ENCODE measurements around the gene PIP5K1C.

PIP5K1C gene

DNA sequence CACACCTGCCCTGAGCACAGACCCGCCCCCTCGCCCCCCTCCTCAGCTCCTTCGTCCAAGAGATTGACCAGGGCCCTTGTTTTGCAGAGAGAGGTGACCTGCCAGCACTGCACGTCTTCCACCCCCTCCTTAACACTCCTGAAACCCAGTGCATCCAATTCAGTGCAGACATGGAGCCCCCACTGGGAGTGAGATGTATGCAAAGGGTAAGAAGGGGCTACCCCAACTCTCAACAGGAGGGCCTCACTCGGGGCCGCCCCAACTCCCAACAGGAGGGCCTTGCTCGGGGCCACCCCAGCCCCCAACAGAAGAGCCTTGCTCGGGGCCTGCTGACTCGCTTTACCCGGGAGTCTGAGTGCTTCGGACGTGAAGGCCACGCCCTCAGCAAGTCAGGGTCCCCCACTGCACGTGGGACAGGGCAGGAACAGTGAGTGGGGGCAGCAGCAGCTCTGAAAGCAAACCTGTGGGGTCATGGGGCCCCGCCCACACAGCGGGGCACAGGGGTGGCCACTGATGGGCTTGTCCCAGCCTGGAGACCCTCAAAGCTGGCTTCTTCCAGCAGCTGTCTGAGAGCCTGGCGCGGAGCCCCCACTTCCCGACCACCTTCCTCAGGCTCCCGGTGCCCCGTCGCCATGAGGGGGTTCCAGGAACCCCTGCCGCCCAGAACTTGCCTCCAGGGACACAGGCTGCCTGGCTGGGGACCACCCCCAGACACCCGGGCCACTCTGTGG is 79.3 kb downstream of the PIP5K1C start:
- no peak for DNase-seq

DNA sequence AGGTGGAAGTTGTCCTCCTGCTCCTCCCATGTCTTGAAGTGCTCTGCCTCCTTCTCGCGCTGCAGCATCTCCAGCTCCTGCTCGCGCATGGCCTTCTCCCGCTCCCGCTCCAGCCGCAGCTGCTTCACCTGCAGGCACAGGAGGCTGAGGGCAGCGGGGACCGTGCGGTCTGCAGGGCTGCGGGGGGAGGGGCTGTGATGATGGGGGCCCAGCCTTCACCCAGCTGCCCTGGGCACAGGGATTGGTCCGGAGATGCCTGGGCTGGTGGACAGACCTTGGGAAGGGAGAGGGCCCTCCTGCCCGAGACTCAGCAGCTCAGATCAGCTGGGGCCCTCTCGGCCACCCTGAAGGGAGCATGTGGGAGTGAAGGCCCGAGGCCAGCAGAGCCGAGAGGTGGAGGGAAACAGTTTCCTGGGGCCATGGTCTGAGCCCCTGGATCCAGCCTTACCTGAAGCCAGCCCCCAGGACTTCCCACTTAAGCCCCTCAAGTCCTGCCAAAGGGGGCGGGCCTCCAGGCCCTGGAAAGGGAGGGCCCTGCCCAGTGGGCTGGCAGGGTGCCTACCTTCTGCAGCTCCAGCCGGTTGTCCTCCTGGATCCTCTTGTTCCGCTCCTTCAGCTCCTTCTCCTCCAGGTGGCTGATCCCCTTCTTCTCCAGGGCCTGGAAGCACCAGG is 80.0 kb downstream of the PIP5K1C start:
- DNase-seq = no peak

DNA sequence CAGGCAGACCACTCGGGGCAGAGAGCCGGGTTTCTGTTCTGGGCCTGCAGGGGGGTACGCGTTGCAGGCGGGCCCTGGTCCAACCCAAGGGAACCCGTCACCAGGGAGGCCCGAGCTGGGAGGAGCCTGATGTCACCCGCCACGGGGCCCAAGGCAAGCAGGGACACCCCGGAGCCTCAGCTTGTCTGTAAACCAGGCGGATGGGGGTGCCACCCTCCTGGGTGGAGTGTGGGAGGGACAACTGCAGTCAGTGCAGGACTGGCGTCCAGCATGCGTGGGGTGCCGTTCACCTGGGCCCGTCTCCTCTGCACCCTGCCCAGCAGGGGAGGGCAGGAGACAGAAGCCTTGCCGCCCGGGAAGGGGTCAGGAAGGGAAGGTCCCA is 80.6 kb downstream of the PIP5K1C start:
- DNase-seq = no peak

DNA sequence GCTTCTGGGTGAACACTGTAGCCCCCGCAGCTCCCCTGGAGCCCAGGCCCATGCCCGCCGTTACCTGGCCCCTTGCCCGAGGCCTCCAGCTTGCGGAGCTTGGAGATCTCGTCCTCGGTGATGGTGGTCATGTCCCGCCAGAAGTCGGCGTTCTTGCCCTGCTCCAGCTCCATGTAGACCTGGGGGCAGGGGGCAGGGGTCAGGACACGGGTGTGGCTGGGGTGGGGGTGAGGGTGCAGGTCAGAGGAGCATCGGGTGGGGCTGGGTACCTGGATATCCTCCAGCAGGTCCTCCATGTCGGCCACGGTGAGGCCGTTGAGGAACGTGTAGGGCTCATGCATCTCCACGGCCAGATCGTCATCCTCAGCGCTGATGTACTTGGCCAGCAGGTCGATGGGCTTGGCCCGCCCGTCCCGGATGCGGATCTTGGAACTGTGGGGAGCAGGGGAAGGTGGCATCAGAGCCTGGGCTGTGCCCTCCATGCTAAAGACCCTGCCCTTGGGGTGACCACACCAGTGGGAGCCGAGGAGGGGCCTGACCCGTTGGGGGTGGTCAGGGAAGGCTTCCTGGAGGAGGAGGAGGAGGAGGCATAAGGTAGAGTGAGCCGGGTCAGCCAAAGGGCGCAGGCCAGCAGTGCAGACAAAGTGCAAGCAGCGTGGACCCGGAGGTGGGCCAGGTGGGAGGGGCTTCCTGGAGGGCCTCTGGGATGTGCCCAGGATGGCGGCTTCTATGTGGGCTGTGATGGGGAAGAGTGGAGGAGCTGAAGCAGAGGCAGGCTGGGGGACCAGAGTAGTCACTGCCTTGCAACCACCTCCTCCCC is 81.2 kb downstream of the PIP5K1C start:
- no peak for DNase-seq

GRCh38 chr19:3618144-3618810 is 82.0 kb downstream of the PIP5K1C start:
- DNase-seq = no peak

DNA sequence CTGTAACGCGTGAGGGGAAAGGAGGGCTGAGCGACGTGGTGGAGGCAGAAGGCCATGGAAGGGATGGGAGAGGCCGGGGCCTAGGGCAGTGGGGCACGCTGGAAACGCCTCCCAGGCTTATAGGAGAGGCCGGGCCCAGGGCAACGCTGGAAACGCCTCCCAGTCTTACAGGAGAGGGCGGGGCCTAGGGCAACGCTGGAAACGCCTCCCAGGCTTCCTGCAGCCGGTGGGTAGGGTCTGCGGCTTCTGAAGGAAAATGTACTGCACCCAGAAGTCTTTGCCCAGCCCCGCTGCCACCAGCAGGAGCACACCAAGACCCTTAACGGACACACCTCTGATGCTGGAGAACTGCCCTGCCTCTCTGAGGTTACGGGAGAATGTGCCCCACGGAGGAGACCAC is 82.8 kb downstream of the PIP5K1C start:
- no peak for DNase-seq

- DNase-seq = no peak
These were observed 84.6 kb downstream of the PIP5K1C start for GRCh38 chr19:3615524-3616135.

DNA sequence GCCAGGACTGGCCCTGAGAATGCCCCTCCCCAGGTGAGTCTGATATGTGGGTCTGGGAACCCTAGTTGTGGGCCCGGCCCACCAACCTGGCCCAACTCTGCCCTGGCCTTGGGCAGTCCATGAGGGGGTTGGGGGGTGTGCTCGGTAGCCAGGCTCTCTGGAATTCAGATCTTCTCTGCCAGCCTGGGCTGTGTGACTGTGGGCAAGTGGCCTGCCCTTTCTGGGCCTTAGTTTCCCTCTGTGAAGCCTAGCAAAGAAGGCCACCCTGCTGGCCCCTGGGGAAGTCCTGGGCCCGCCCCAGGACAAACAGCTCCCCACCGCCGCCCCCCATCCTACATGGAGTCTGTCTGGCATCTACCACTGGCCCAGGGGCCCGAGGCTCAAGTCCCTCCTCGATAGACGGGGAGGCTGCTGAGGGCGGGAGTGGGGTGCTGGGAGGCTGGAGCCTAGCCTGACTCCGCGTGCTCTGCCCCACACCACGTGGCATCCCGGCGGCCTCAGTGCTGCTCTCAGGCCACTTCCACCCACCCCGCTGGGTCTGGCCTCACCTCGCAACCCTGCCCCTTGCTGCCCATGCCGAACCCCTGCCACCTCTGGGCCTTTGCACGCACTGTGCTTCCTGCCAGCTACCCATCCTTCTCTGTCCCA is 85.3 kb downstream of the PIP5K1C start:
- DNase-seq = no peak

GRCh38 chr19:3613818-3614661 is 86.2 kb downstream of the PIP5K1C start:
- no peak for DNase-seq

GRCh38 chr19:3612901-3613741 is 87.1 kb downstream of the PIP5K1C start:
- DNase-seq = no peak

DNA sequence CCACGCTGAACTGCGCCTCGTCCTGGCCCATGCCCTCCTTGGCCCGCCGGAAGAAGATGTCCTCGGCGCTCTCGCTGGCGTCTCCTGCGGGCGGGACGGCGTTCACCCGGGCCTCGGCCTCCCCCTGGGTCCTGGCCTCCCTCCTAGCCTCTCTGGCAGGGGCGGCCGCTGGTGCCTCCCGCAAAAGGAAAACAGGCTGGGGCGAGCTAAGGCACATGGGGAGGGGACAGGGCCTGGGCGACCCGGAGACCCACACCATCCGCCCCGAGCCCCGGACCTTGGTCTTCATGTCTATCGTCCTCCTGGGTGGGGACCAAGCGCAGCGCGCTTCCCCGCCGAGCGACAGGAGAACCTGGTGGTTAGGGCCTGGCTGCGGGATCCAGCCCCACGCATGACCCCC is 87.9 kb downstream of the PIP5K1C start:
- DNase-seq = no peak

DNA sequence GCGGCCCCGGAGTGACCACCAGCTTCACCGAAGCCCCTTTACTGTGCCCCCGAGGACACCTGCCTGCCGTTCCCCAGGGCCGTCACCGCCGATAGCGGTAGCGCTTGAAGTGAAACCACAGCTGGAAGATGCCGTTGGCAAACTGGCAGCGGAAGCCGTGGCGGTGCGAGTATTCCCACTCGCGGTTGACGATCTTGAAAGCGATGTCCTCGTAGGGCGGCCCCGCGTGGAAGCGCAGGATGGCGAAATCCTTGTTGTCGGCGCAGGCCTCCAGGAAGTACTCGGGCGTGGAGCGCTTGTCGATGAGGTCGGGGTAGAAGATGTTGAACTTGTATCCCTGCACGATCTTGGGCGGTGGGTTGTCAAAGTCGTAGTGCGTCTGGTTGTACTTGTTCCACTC is 88.4 kb downstream of the PIP5K1C start:
- no peak for DNase-seq

DNA sequence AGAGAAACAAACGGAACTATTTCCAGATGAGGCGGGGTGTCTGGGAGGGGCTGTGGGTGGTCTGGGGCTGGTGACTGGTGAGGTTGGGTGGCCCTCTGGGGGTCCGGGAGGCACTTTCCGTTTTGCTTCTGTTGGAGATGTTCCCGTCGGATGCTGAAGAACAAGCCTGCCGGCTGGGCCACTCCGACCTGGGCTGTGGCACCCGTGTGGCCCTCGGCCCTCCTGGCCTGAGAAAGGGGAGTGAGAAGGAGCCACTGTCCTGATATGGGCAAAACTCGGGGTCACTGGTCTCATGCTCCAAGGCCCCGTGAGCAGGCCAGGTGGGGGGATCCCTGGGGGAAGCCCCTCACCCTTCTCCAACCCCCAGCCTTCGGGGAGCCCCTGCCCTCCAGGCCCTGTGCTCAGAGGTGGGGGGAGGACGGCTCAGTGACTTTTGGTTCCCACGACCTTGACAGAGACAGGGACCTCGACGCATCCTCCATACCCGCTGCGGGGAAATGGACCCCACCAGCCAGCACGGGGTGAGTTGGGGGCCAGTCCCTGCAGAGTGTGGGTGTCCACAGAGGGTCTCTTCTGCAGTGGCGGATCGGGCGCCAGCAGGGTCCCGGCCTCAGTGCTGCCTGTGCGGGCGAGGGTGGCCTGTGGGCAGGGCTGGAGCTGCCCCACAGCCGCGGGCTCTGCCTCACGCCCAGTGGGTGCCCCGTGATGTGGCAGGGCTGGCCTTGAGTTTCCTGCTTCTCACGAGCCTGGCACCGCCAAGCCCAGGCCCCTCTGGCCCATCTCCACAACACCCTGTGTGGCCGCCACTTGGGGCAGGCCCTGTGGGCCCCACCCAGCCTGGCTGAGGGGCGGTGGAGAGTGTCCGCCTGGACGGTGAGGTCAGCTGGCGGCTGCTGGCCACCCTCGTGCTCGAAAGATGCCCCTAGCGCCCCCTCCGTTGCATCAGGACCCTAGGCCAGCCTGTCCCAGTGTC is 89.2 kb downstream of the PIP5K1C start:
- DNase-seq = no peak

- no peak for DNase-seq
These were observed 90.2 kb downstream of the PIP5K1C start for GRCh38 chr19:3609779-3610719.

- no peak for DNase-seq
These were observed 91.4 kb downstream of the PIP5K1C start for GRCh38 chr19:3608750-3609322.

DNA sequence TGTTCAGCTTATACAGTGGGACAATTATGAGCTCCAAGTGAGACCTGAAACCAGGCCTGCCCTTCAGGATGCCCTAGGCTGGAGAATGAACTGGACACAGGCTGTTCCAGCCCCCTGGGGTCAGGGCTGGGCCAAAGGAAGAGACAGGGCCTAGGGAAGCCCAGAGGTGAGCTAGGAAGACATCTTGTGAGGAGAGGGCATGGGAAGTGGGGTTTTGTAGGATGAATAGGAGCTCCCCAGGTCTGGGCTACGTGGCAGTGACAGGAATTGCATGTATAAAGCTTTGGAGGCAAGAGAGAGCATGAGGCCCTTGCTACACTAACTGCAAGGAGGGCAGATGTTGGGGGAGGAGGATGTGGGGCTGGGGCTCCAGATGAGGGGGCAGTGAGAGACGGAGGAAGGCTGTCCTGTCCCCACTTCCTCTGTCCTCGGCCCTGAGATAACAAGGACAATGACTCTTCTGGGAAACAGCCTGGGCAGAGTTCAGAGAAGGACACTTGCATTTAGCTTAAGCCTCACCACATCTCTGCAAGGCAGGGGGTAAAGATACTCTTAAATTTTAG is 92.1 kb downstream of the PIP5K1C start:
- DNase-seq = no peak
